ENCODE data around the gene ZNF516. TPM values are rescaled to one million over a fixed set of nuclear protein-coding genes. Genes with fewer than 3 reads are reported as not detected.
A peak's percentile ranks its signal among the peaks of the same experiment; 100 is the strongest.

The ZNF516 gene
- polyA plus RNA-seq, 1 experiment, result 11.3 TPM

DNA sequence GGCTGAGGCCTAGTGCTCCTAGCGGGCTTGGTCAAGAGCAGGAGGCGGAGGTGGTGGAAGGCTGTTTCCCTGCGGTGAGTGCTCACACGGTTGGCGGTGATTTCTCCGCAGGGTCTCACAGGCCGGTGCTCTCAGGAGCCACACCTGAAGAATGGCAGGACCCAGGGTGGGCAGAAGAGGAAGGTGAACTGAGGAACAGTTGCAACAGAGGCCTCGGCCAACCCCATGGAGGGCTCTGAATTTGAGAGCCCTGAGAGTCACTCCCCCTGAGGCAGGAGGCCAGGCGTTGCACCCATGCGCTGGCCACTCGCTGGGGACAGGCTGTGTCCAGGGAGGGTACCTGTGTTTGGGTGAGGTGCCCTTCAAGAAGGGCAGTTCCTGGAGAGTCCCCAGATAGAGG is 35.3 kb upstream of the ZNF516 start:
- no peaks in the 10 kb centered on the region for H3K27me3 ChIP-seq (ENCODE audit: control insufficient read depth, insufficient read depth, low read length)
- CTCF ChIA-PET, result no interaction called here
- TF ChIP-seq CTCF (IDR thresholded peaks at IDR 0.05; ENCODE audit: insufficient read depth, low read depth, low read length), result no peak
- H3K4me3 ChIP-seq (ENCODE audit: low read depth, low read length), result no peak overlapping the region
- no peak for DNase-seq (ENCODE audit: low read depth)
- POLR2A ChIA-PET, result no interaction called here
- no peaks in the 10 kb centered on the region for H3K36me3 ChIP-seq (ENCODE audit: control insufficient read depth, insufficient read depth, low read length)

DNA sequence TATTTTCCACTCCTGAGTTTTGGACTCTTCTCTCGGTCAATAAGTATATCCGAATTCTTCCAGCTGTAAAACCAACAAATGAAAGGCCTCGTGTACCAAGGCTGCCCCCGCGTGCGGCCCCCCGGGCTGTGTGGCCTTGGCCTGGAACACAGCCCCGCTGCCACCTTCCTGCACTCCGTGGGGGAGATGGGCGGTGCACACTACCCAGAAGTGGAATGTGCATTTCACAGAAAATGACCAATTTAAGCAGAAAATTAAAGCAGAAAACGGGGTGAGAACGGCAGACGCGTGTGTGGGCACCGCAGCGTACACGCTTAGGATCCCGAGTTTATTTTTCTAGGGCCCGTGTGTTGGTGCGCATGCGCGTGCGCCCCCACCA is 34.4 kb upstream of the ZNF516 start:
- TF ChIP-seq CTCF (IDR thresholded peaks at IDR 0.05; ENCODE audit: insufficient read depth, low read depth, low read length), result no peak
- ChIA-PET CTCF (interaction anchor here (0.7 to 2.2 kb wide), 7 partner anchors 11 to 130 kb away, joined by 3 to 9 read pairs (median 3); no protein-coding TSS in a partner anchor), POLR2A (no interaction called here)
- DNase-seq (ENCODE audit: low read depth), result no peak
- Histone ChIP-seq H3K36me3 (ENCODE audit: control insufficient read depth, insufficient read depth, low read length) (no peaks in the 10 kb centered on the region), H3K27me3 (ENCODE audit: control insufficient read depth, insufficient read depth, low read length) (no peaks in the 10 kb centered on the region), H3K4me3 (ENCODE audit: low read depth, low read length) (peak overlapping the region; percentile 39; the same call in 1 of the 2 replicates)

DNA sequence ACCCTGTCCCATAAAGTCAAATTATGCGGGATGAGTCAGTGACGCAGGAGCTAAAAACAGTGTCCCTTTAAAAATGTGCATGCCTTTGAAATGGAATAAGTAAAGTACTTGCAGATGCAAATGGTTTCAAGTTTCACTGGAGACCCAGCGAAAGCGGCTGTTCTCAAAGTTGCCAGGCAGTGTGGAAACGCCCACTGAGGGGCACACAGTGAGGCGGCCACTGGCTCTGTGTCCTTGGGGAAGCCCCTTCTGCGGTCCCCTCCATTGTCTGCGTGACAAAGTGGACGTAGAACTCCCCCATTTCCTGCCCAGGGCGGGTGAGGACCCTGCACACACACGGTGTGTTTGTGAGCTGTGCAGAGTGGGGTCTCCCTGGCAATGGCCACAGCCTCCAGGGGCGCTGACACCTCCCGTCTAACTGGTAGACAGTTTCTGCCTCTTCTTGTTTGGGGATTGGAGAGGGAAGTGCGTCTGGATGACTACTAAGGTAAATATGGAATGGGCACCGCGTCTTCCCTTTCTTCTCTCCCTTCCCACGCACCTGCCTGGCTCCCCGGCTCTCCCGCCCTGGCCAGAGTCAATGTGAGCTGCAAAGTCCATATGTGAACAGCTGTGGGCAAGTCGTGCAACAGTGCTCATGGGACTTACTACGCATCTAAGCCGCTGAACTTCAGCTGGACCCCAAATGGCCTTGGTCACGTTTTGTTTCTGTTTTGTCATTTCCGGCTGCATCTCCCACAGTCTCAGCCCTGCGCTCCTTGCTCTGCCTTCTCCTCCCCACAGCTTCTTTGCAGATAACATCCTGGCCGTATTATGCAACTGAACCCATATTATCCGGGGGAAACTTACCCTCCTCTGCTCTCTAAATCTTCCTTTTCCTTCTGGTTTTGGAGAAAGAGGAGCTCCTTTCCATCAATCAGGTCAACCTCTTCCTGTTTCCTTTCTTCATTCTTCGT is 33.7 kb upstream of the ZNF516 start:
- peak overlapping the region; percentile 39 for H3K4me3 ChIP-seq (ENCODE audit: low read depth, low read length)
- no peak for DNase-seq (ENCODE audit: low read depth)
- no peaks in the 10 kb centered on the region for H3K36me3 ChIP-seq (ENCODE audit: control insufficient read depth, insufficient read depth, low read length)
- no peaks in the 10 kb centered on the region for H3K27me3 ChIP-seq (ENCODE audit: control insufficient read depth, insufficient read depth, low read length)
- POLR2A ChIA-PET, result no interaction called here
- TF ChIP-seq CTCF (IDR thresholded peaks at IDR 0.05; ENCODE audit: insufficient read depth, low read depth, low read length), result peak; percentile 31; the same call in 1 of the 2 replicates
- CTCF ChIA-PET, result interaction anchor here (0.6 to 2.2 kb wide), 10 partner anchors 10 to 130 kb away, joined by 3 to 9 read pairs (median 3); no protein-coding TSS in a partner anchor

GRCh38 chr18:76525911-76526310 is 30.9 kb upstream of the ZNF516 start:
- CTCF ChIA-PET, result no interaction called here
- H3K27me3 ChIP-seq (ENCODE audit: control insufficient read depth, insufficient read depth, low read length), result no peaks in the 10 kb centered on the region

More at GRCh38 chr18:76525911-76526310, 30.9 kb upstream of the ZNF516 start:
- H3K4me3 ChIP-seq (ENCODE audit: low read depth, low read length), result no peak overlapping the region
- DNase-seq (ENCODE audit: low read depth), result no peak
- no peak for TF ChIP-seq CTCF (IDR thresholded peaks at IDR 0.05; ENCODE audit: insufficient read depth, low read depth, low read length)
- POLR2A ChIA-PET, result no interaction called here
- no peaks in the 10 kb centered on the region for H3K36me3 ChIP-seq (ENCODE audit: control insufficient read depth, insufficient read depth, low read length)

All from BJ (cell line).